Skin epidermis (tissue), 12 donors: ENCODE measurements around the gene IMMT.
A peak's percentile ranks its signal among the peaks of the same experiment; 100 is the strongest.
"Not testable (repeated sequence)": the region's sequence is repeated elsewhere in the genome, so short reads cannot be mapped to it uniquely, and the experiment has no call there.

Experiments used
- H3K27ac ChIP-seq, 21 experiments: fragments of 200-600 bp; sonication (generic) in 11 of 21; one replicate each; pipeline ENCODE4 v1.5.0; 2020; ENCODE audit warnings: mild to moderate bottlenecking in 3 of 21, inconsistent platforms in 2 of 21, moderate library complexity in 2 of 21
- H3K4me3 ChIP-seq, 7 experiments: fragments of 200-600 bp; sonication (generic) in 2 of 7; one replicate each; pipeline ENCODE4 v1.5.0; 2020; ENCODE audit warnings: inconsistent platforms in 2 of 7, mild to moderate bottlenecking in 2 of 7, moderate library complexity in 1 of 7

IMMT gene

DNA sequence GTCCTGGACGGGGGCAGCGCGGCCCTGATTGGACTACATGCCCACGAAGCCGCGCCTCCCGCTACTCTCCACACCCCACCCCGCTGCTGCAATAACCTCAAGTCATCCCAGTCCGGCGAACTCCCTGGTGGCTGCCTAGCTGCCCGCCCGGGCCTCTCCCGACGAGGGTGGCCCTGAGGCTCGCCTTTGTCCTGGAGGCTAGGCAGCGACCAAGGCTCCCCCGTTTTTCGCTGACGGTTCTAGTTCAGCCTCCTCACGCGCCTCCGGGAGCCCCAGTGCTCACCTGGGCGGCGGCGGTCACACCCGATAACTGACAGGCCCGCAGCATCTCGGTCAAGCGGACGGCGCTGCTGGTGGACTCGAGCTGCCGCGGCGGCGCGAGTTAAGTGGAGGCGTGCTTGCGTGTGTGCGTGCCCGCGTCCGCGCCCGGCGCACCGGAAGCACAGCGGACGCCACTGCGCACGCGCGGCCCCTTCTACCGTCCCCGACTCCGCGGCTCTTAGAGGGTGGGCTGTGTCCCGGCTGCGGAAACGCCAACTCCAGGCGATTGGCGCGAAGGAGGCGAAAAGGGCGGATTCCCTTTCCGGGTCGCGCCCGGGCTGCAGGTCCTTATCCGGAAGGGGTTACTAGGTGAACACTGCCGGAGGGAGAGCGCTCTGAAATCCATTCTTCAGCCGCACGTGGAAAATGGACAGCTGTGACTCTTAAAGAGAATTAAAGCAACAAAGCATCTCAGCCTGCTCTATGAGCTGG lies at the start of gene IMMT:
IMMT (minus strand) TSS at position 408 of the 753 bp plus-strand sequence; CDS start at position 328, 80 bp downstream.
- peak within 1 kb of the TSS; percentile 84 to 99 (median 96) for H3K27ac ChIP-seq
- peak within 1 kb of the TSS; percentile 77 to 98 (median 92) for H3K4me3 ChIP-seq

DNA sequence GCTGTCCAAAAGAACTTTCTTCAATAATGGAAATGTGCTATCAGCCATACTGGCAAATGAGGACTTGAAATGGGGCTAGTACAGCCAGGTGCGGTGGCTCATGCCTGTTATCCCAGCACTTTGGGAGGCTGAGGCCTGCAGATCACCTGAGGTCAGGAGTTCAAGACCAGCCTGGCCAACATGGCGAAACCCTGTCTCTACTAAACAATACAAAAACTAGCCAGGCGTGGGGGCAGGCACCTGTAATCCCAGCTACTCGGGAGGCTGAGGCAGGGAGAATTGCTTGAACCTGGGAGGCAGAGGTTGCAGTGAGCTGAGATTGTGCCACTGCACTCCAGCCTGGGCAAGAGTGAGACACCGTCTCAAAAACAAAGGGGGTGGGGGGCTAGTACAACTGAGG lies 49.5 kb upstream of the IMMT start:
- H3K4me3 ChIP-seq, H3K27ac ChIP-seq: not testable (repeated sequence)

DNA sequence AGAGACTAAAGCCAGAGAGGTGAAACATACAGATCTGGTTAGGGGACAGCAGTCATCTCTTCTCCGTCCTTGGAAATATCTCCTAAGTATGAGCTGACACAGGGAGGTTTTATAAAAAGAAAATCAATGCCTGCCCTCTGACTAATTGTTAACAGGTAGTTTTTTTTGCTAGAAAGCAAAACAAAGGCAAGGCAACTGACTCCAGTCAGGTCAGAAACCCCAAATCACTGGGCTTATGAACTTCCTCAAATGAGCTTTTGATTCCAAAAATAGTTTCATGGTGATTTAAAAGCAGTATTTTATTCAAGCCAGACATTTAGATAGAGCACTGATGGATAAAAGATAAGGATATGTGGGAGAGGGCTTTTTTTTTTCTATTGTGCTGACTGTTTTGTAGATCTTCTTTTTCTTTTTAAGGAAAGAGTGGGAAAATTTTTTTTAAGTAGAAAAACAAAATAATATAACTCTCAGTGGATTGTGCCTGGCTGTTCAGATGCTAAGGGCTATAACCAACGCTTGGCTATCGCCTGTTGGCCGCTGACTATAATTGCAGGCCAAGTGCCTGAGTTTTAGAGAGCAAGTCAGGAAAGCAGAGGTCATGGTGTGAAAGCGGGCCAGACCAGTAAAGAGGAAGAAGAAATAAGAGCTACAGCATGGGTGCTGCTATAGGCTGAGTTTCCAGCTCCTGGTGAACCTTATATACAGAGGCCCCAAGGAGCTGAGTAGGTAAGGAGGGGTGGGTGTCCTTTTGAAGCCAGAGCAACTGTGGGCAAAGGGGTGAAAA lies 48.9 kb upstream of the IMMT start:
- Histone ChIP-seq H3K4me3 (no peak overlapping the region), H3K27ac (no peak overlapping the region)

DNA sequence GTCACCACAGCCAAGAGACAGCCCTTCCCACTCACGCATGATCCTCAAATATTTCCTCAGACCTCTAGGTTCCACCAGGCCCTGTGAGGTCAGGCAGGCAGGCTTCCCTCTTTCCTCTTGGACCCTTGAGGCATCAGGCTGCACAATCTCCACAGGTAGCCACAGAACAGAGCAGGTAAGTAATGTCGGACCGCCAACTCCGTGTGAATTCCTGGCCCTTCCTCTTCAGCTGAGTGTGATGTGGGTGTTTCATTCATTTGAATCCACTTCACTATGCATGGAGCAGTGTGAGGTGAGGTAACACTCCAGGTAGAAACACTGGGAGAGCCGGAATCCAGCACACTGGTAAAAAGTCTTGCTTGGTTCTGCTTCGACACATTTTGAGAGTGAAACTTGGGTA lies 48.0 kb upstream of the IMMT start:
- no peak overlapping the region for H3K4me3 ChIP-seq
- no peak overlapping the region for H3K27ac ChIP-seq

DNA sequence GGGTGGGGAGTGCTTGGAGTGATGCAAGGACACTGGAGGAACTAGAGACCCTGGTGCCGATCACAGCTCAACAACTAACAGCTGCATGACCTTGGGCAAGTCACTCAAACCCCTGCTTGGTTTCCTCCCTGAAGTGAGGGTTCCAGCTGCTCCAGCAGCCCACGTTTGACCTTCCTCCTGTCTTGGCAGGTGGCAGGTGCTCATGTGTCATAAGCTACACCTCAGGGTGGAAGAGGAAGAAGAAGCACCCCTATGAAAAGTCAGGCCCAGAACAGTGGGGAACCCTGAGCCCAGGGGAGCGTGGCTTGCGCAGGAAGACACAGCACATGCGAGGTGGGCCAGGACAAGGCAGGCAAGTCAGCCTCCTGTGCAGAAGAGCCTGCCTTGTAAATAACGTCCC lies 46.3 kb upstream of the IMMT start:
- H3K4me3 ChIP-seq, result no peak overlapping the region
- H3K27ac ChIP-seq, result no peak overlapping the region

DNA sequence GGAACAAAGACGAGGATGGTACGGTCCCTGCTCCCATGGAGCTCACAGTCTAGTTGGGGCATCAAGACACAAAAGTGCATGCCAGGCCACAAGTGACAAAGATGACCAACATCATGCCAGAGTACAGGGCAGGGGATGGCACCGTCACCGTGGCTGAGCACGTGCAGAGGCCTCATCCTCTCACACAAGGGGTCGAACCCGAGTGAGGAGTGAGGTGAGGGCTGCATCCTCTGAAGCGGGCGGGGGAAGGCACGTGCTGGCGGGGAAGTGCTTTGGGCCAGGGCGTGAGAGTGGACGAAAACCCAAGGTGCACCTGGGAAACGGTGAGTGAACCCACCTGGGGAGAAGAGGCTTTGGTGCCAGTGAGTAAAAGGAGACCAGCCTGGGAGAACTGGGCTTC lies 45.0 kb upstream of the IMMT start:
- H3K4me3 ChIP-seq, result no peak overlapping the region
- H3K27ac ChIP-seq, result no peak overlapping the region

DNA sequence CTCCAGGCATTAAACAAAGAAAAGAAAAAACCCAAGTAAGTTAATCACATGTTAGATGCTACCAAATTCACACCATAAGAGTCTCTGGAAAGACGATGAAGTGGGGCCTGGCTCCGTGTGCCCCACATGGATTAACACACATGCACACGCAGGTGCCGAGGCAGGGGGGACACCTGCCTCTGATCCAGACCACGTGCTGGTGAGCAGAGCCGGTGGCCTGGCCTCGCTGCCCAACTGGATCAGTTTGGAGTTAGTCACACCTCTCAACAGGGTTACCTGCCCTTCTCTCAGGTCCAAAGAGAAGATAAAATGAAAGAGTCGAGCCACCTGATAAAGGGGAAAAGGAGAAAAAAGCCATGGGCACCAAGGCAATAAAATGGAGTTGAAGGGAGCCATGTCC lies 44.5 kb upstream of the IMMT start:
- H3K4me3 ChIP-seq, result no peak overlapping the region
- no peak overlapping the region for H3K27ac ChIP-seq

DNA sequence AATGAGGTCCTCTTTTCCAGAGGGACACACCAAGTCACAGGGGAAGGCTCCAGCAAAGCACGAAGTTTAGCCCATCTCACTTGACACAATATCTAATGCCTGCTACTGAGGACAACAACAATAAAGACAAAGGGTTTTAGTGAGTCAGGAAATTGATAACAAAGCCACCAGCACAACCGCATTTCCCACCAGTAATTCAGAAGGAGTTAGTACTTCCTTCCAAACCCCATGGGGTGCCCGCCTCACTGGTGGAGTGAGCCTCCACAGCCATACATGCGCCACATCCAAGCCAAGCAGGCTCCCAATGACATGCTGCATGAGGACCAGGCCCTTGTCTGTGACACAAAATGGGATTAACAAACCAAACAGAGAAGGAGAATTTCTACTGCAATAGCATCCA lies 44.1 kb upstream of the IMMT start:
- Histone ChIP-seq H3K4me3 (no peak overlapping the region), H3K27ac (no peak overlapping the region)

DNA sequence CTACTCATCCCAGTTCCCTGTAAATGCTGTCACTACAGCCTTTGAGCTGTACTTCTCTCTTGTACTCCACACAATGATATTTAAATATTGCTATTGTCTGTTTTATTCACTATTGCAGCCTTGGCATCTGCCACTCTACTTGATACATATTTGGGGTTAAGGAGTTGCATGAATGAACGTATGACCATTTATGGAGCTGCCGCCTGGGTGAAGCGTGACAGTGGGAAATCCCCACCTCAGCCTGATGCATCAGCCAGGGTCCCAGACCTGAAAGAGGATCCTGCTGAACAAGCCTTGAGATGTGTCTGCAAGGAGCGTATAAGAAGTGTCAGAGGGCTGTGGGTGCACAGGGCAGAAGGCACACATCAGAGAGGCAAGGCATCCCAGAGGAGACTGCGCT lies 43.1 kb upstream of the IMMT start:
- Histone ChIP-seq H3K4me3 (no peak overlapping the region), H3K27ac (no peak overlapping the region)

DNA sequence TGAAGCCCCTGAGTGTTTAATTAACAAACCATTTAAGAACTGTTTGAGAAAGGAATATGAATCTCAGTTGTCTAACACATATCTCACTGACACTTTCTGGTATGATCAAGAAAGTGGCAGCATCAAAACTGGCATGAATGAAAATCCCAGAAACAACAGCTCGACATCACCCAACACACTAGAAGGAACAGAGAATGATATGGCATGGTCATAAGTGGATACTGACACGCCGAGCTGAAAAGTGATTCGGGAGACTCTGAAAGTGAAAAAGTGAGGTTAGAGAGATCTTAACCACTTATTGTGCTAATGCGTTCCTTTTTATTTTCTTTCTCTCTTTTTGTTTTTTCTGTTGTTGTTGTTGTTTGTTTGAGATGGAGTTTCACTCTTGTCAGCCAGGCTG lies 41.9 kb upstream of the IMMT start:
- Histone ChIP-seq H3K4me3 (no peak overlapping the region), H3K27ac (no peak overlapping the region)

DNA sequence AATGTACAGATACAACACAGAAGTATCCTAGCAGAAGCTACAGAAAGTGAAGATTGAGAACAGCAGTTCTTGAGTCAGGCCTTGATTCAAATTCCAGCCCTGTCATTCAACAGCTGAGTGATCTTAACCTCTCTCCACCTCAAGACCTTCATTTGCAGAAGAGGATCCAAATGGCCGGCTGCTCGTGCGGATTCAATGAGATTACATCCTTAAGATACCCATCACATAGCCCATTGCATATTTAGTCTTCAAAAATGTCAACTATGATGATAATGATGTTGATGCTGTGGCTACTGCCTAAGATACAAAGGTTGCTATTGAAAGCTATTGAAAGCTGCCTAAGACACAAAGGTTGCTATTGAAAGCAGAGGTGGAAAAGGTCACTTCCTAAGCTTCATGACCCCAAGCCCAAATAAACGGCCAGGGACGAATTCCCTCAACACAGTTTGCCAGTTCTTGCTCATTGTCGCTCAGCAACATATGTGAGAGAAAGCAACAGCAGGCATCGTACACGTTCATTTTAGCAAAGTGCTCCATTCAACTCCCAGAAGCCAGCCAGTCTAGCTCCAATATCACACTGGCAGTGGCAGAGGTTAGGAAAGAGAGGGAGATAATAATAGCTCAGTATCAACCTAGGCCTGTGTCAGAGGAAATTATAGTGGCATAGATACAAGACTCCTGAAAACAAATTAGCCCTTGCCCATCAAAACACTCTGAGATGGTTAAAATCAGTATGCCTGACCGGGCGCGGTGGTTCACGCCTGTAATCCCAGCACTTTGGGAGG lies 40.1 kb upstream of the IMMT start:
- Histone ChIP-seq H3K27ac (no peak overlapping the region), H3K4me3 (no peak overlapping the region)

DNA sequence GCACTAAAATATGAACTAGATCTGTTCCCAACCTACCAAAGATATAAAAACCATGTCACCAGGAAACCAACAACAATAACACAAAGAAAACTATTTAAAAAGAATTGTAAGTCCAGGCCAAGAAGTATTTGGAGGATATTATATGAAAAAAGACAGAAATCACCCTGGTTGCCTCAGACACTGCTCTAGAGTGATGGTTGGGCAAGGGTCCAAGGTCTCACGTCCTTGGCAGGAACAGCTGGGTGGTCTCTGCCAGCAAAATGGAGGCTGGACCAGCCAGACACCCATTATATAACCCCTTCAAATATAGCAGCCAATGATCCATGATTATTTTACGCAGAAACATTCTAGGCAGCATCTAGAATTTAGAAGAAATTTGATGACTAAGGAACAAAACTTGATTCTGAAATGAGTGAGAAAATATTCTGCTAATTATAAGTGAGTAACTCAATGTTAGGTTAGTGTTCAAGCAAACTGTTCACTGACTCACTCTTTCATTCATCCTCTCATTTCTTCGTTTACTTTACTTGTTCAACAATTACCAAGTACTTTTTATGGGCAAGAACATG lies 39.4 kb upstream of the IMMT start:
- H3K27ac ChIP-seq, result no peak overlapping the region
- H3K4me3 ChIP-seq, result no peak overlapping the region

DNA sequence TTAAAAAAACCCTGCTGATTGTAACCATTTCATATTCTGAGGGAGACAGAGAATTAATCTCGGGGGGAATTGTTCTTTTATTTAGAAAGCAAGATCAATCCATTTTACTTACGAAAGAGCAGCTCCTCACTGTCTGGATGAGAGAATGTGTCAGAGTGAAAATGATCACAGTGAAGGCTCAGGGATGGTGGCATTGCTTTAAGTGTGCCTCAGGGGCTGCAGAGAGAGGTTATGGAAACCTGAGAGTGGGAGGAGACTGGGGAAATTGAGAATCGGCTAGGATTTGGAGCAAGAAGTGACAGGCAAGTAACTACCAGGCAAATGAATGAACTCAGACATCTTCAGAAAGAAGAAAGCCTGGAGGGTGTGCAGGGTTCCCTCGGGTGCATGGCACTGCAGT lies 38.2 kb upstream of the IMMT start:
- no peak overlapping the region for H3K27ac ChIP-seq
- H3K4me3 ChIP-seq, result no peak overlapping the region

DNA sequence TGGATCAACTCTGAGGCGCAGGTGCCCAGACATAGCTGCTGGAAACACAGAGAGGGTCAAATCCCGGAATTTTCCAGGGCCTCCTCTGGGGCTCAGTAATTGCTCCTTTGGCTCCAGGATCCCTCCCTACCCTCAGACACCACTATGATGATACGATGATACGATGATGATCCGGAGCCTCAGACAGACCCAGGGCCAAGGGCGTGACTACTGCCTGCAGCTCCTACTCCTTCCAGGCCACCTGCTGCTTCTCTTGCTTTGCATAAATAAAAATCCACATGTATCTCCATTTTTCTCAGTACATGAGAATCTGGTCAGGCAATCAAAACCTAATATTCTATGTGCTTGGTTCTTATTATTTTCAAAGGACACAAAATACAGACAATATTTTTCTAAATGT lies 37.6 kb upstream of the IMMT start:
- Histone ChIP-seq H3K4me3 (no peak overlapping the region), H3K27ac (no peak overlapping the region)

DNA sequence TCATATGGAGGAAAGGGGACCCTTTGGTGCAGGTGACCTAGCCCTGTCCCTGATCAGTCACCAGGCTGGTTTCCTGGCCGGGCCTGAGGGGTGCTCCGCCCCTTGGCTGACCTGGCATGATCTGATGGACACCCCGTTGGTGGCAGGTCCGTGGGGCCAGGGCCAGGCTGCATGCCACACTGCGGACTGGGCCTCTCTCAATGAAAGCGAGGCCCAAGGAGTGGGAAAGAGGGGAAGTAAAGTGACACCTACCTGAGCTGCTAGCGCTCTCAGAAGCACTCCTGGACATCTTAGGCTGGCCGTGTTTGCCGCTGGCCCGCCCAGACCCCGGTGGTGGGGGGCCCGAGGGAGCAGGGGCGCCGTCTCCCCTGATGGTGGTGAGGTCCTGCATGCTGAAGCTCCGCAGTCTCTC lies 37.1 kb upstream of the IMMT start:
- Histone ChIP-seq H3K4me3 (no peak overlapping the region), H3K27ac (no peak overlapping the region)

DNA sequence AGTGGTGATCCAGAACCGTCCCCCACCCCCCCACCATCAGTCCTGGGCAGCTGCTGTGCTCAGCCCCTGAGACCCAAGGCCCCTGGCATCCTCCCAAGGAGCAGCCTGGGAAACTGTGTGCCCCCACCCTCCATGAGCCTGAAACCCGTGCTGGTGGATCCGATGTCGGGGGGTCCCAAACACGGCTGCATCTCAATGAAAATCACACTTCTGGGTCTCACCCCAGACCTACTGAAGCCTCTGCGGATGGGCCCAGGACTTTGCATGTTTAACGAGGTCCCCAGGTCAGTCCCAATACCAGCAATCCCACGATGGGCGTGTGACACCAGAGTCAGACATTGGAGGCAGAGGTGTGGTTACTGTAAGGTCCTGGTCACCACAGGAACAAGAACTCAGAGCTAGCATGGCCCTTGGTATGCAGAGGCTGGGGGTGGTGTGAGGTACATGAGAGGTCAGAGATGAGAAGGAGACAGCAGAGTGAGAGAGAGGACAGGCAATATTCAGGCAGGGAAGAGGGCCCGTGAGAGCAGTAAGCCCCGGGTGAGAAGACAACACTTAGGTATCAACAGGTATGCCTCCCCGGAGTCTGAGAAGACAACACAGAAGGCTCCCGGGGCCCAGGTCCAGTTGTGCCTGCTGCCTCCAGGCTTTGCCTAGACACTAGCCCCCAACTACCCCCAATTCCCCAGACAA lies 36.6 kb upstream of the IMMT start:
- Histone ChIP-seq H3K4me3 (no peak overlapping the region), H3K27ac (no peak overlapping the region)

DNA sequence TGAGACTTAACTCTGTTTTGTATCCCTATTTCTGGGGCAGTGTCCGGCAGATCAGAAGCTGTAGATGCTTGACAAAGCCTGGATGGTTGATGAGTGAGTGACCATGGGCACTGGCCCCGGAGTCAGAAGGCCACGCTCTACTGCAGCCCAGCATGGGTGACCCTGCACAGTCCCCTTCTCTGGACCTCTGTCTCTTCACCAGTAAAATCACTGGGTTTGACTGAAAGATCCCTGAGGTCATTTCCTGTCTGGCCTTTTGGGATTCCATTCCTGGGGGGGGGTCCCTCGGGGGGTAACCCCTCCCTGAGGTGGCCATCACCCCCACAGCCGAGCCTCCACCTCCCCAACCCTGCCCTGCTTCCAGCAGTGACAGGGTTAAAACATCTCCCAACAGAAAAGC lies 35.7 kb upstream of the IMMT start:
- no peak overlapping the region for H3K27ac ChIP-seq

DNA sequence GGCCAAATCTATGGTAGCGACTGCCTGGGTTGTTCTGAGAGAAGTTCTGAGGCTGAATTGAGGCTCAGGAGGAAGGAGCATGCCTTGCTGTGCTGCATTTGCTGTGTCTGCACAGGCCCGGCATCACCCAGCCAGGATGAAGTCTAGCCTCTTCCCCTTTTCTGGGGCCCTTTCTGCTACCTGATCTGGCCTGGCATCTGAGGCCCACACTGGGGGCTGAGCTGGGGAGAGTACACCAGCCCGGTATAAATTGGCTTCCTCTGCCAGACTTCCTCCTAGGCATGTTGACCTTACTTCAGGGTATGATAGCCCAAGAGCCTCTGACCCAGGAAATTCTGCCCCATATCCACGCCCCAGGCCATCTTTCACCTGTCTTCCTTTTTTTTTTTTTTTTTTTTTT lies 34.0 kb upstream of the IMMT start:
- H3K27ac ChIP-seq, result no peak overlapping the region
- H3K4me3 ChIP-seq, result no peak overlapping the region

More for the DNA sequence above, 35.7 kb upstream of the IMMT start:
- H3K4me3 ChIP-seq, result no peak overlapping the region

DNA sequence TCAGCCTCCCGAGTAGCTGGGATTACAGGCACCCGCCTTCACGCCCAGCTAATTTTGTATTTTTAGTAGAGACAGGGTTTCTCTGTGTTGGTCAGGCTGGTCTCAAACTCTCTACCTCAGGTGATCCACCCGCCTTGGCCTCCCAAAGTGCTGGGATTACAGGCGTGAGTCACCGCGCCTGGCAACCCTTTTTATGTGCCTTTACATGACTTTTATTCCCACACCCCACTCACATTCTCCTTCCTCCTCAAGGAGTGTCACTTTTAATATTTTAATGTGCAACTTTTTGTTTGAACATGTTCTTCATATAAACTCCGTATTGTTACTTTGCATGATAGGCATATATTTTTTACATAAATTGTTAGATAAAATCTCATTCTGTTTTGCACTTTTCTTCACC lies 33.3 kb upstream of the IMMT start:
- not testable (repeated sequence) for H3K27ac ChIP-seq

DNA sequence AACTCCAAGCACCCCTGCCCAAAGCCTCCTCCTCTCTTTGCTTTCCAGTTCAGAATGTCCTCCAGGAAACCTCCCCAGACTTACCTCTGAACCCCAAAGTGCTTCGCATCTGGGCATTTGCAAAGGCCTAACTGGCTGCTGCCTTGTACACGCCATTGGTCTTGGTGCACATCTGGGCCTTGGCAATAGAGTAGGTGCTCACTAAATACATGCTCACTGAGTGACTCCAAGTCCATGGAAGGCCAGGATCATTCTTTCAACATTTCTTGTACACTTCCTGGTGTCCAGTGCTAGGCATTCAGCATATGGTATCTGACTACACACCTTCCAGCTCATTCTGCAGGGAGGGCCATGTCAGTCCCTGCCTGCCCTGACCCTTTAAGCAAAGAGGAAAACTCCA lies 32.4 kb upstream of the IMMT start:
- no peak overlapping the region for H3K4me3 ChIP-seq
- H3K27ac ChIP-seq, result no peak overlapping the region

More for the DNA sequence above, 33.3 kb upstream of the IMMT start:
- not testable (repeated sequence) for H3K4me3 ChIP-seq
